ENCODE results near the gene ODF4. TPM values are rescaled to one million over a fixed set of nuclear protein-coding genes. Genes with fewer than 3 reads are reported as not detected.

ODF4 gene
- total RNA-seq, 1 donor from 2014 or later: not detected

- H3K27ac Mint-ChIP-seq (ENCODE audit: unreplicated experiment): no peak overlapping the region
- peaks cover 47% of the 10 kb centered on the region for H3K4me1 Mint-ChIP-seq (ENCODE audit: unreplicated experiment)
- H3K9me3 Mint-ChIP-seq (ENCODE audit: unreplicated experiment): no peaks in the 10 kb centered on the region
- TF ChIP-seq CTCF (IDR thresholded peaks at IDR 0.05; ENCODE audit: unreplicated experiment): no peak
- DNase-seq (ENCODE audit: low spot score): no peak
- peaks cover 32% of the 10 kb centered on the region for H3K36me3 Mint-ChIP-seq (ENCODE audit: low read depth, unreplicated experiment)
- H3K4me3 Mint-ChIP-seq (ENCODE audit: unreplicated experiment): no peak overlapping the region
- H3K27me3 Mint-ChIP-seq (ENCODE audit: unreplicated experiment): peaks cover 14% of the 10 kb centered on the region
These were observed 14.7 kb upstream of the ODF4 start for GRCh38 chr17:8324923-8325322.

- Mint-ChIP-seq H3K27me3 (ENCODE audit: unreplicated experiment) (peaks cover 14% of the 10 kb centered on the region), H3K9me3 (ENCODE audit: unreplicated experiment) (no peaks in the 10 kb centered on the region), H3K27ac (ENCODE audit: unreplicated experiment) (peak overlapping the region; percentile 86), H3K4me1 (ENCODE audit: unreplicated experiment) (peaks cover 44% of the 10 kb centered on the region), H3K36me3 (ENCODE audit: low read depth, unreplicated experiment) (peaks cover 17% of the 10 kb centered on the region), H3K4me3 (ENCODE audit: unreplicated experiment) (peak overlapping the region; percentile 88)
- DNase-seq (ENCODE audit: low spot score): peak; percentile 50
- TF ChIP-seq CTCF (IDR thresholded peaks at IDR 0.05; ENCODE audit: unreplicated experiment): no peak
These were observed 12.9 kb upstream of the ODF4 start for GRCh38 chr17:8326511-8327302.

- H3K4me1 Mint-ChIP-seq (ENCODE audit: unreplicated experiment): peaks cover 41% of the 10 kb centered on the region
- H3K36me3 Mint-ChIP-seq (ENCODE audit: low read depth, unreplicated experiment): peaks cover 11% of the 10 kb centered on the region
- DNase-seq (ENCODE audit: low spot score): no peak
- peak overlapping the region; percentile 88 for H3K4me3 Mint-ChIP-seq (ENCODE audit: unreplicated experiment)
- peak overlapping the region; percentile 52 for H3K27ac Mint-ChIP-seq (ENCODE audit: unreplicated experiment)
- H3K9me3 Mint-ChIP-seq (ENCODE audit: unreplicated experiment): no peaks in the 10 kb centered on the region
- peaks cover 14% of the 10 kb centered on the region for H3K27me3 Mint-ChIP-seq (ENCODE audit: unreplicated experiment)
- no peak for TF ChIP-seq CTCF (IDR thresholded peaks at IDR 0.05; ENCODE audit: unreplicated experiment)
These were observed 12.4 kb upstream of the ODF4 start for GRCh38 chr17:8327303-8327649.

- peaks cover under 1% of the 10 kb centered on the region for H3K27me3 Mint-ChIP-seq (ENCODE audit: unreplicated experiment)
These were observed 7.5 kb upstream of the ODF4 start for GRCh38 chr17:8332128-8332527.

More at GRCh38 chr17:8332128-8332527, 7.5 kb upstream of the ODF4 start:
- Mint-ChIP-seq H3K4me1 (ENCODE audit: unreplicated experiment) (peaks cover 14% of the 10 kb centered on the region), H3K4me3 (ENCODE audit: unreplicated experiment) (no peak overlapping the region), H3K36me3 (ENCODE audit: low read depth, unreplicated experiment) (peaks cover 3% of the 10 kb centered on the region), H3K9me3 (ENCODE audit: unreplicated experiment) (no peaks in the 10 kb centered on the region), H3K27ac (ENCODE audit: unreplicated experiment) (no peak overlapping the region)
- no peak for DNase-seq (ENCODE audit: low spot score)
- TF ChIP-seq CTCF (IDR thresholded peaks at IDR 0.05; ENCODE audit: unreplicated experiment): no peak

Measured in endothelial cell (in vitro differentiated cells).